ENCODE measurements around the gene RTN4IP1. TPM values are rescaled to one million over a fixed set of nuclear protein-coding genes. Genes with fewer than 3 reads are reported as not detected.

Gene RTN4IP1
- total RNA-seq, 1 experiment from 2014 or later: 12.5 TPM

GRCh38 chr6:106522562-106523250 is 106.6 kb downstream of the RTN4IP1 start:
- Histone ChIP-seq H3K14ac (ENCODE audit: insufficient read depth, low read length) (no peak overlapping the region), H4K8ac (replicated peaks; ENCODE audit: insufficient read length, low read depth, low read length) (no peak overlapping the region), H3K18ac (ENCODE audit: insufficient read length, low read depth, low read length) (no peak overlapping the region), H4K91ac (ENCODE audit: insufficient read length, low read depth, low read length) (no peak overlapping the region), H2BK12ac (ENCODE audit: insufficient read length, low read depth, low read length) (no peak overlapping the region), H3K23me2 (ENCODE audit: insufficient read length, low read depth, low read length, poor library complexity, severe bottlenecking) (no peaks in the 10 kb centered on the region), H3K4me2 (ENCODE audit: insufficient read depth, insufficient read length, low read length) (no peak overlapping the region), H3K79me2 (ENCODE audit: insufficient read depth, low read length) (no peaks in the 10 kb centered on the region), H3K56ac (ENCODE audit: insufficient read length, low read depth, low read length) (no peak overlapping the region), H3K9ac (ENCODE audit: extremely low read depth, insufficient read length, low read length) (no peak overlapping the region), H4K5ac (ENCODE audit: insufficient read length, low read depth, low read length) (no peak overlapping the region), H2BK5ac (ENCODE audit: insufficient read length, low read length) (no peak overlapping the region), H2AK5ac (ENCODE audit: insufficient read length, low read length) (no peak overlapping the region), H3K23ac (ENCODE audit: insufficient read length, low read depth, low read length) (no peak overlapping the region), H2BK15ac (ENCODE audit: low read depth, low read length) (no peak overlapping the region), H2AFZ (ENCODE audit: low read length) (no peak overlapping the region), H3K9me3 (ENCODE audit: control insufficient read depth, low read depth, low read length) (no peaks in the 10 kb centered on the region), H3K4me1 (ENCODE audit: insufficient read depth, low read length) (no peaks in the 10 kb centered on the region; the same call in none of the 2 replicates), H2BK120ac (ENCODE audit: low read depth, low read length, poor library complexity, severe bottlenecking) (no peak overlapping the region), H4K20me1 (ENCODE audit: control insufficient read depth, insufficient read depth, insufficient read length) (no peaks in the 10 kb centered on the region), H3K27ac (ENCODE audit: insufficient read length, low read depth, low read length) (no peak overlapping the region), H3K27me3 (ENCODE audit: insufficient read depth, low read length) (no peaks in the 10 kb centered on the region), H2BK20ac (ENCODE audit: low read depth, low read length, poor library complexity, severe bottlenecking) (no peak overlapping the region), H3K79me1 (ENCODE audit: insufficient read depth, low read depth, low read length, poor library complexity, severe bottlenecking) (no peaks in the 10 kb centered on the region), H3K4ac (ENCODE audit: low read depth, low read length) (no peak overlapping the region), H3T11ph (ENCODE audit: low read length) (no peak overlapping the region)
- Mint-ChIP-seq H3K9me3 (no peaks in the 10 kb centered on the region), H3K27ac (no peak overlapping the region), H3K4me3 (no peak overlapping the region), H3K4me1 (peaks cover under 1 to 1% of the 10 kb centered on the region in 2 experiments; a peak in 2 of 4 replicates), H3K36me3 (ENCODE audit: insufficient read depth in 1 of 3, low read depth in 3 of 3) (no peaks in the 10 kb centered on the region), H3K27me3 (ENCODE audit: low read depth) (0 out of 2 replicates have a peak, but pooled peaks cover 3% of the 10 kb centered on the region)
- no peak for TF ChIP-seq CTCF (conservative IDR thresholded peaks at IDR 0.05)
- DNase-seq: no peak
- WGBS (ENCODE audit: extremely low coverage, insufficient read length, low lambda C conversion rate): no CpG with 5 or more reads among the region's 6 CpGs

Other genes with a start within 250 kb of the RTN4IP1 start
- 17.4 and 19.5 TPM in 2 replicates for gene QRSL1, start 80 bp upstream of the RTN4IP1 start, total RNA-seq (2021)

All from H9 (cell line).